GM18870 (cell line): Measurements from ENCODE around the gene AHDC1.

ENCODE experiments used
- ATAC-seq: cut with Tn5 transposase; IDR thresholded peaks from one replicate; pipeline ENCODE4 v1.9.1; 2021; ENCODE audit warnings: moderate library complexity; ENCODE audit not compliant: unreplicated experiment

AHDC1 gene

GRCh38 chr1:27585684-27586083 lies 18.3 kb downstream of the AHDC1 start:
- ATAC-seq: no peak

GRCh38 chr1:27584453-27584852 lies 19.5 kb downstream of the AHDC1 start:
- ATAC-seq: no peak

- ATAC-seq: no peak
Measured at GRCh38 chr1:27583479-27583878, 20.5 kb downstream of the AHDC1 start.

GRCh38 chr1:27581823-27582243 lies 22.1 kb downstream of the AHDC1 start:
- ATAC-seq: no peak

GRCh38 chr1:27577504-27578188 lies 26.3 kb downstream of the AHDC1 start:
- no peak for ATAC-seq

GRCh38 chr1:27576806-27577227 lies 27.1 kb downstream of the AHDC1 start:
- no peak for ATAC-seq

GRCh38 chr1:27575840-27576331 lies 28.1 kb downstream of the AHDC1 start:
- no peak for ATAC-seq

GRCh38 chr1:27574871-27575831 lies 28.8 kb downstream of the AHDC1 start:
- ATAC-seq: no peak

- no peak for ATAC-seq
Measured at GRCh38 chr1:27574001-27574781, 29.8 kb downstream of the AHDC1 start.

- no peak for ATAC-seq
Measured at GRCh38 chr1:27572679-27573426, 31.1 kb downstream of the AHDC1 start.

- no peak for ATAC-seq
Measured at GRCh38 chr1:27572019-27572678, 31.8 kb downstream of the AHDC1 start.

- no peak for ATAC-seq
Measured at GRCh38 chr1:27571439-27572018, 32.4 kb downstream of the AHDC1 start.

GRCh38 chr1:27570784-27571183 lies 33.2 kb downstream of the AHDC1 start:
- ATAC-seq: no peak

GRCh38 chr1:27570356-27570755 lies 33.6 kb downstream of the AHDC1 start:
- ATAC-seq: no peak

- no peak for ATAC-seq
Measured at GRCh38 chr1:27569506-27570291, 34.2 kb downstream of the AHDC1 start.

GRCh38 chr1:27569088-27569460 lies 34.9 kb downstream of the AHDC1 start:
- ATAC-seq: no peak

- peak; percentile 67 for ATAC-seq
Measured at GRCh38 chr1:27568300-27569087, 35.5 kb downstream of the AHDC1 start.

- ATAC-seq: no peak
Measured at GRCh38 chr1:27567971-27568299, 36.0 kb downstream of the AHDC1 start.
